ENCODE measurements around the gene STX11. TPM values are rescaled to one million over a fixed set of nuclear protein-coding genes. Genes with fewer than 3 reads are reported as not detected.

STX11 gene
- total and polyA plus RNA-seq, 10 of the 15 experiments (the other 5 are each of a cell fraction or from before 2014, with no cell fraction given), result 0.66 to 38.1 (median 19.8) TPM

DNA sequence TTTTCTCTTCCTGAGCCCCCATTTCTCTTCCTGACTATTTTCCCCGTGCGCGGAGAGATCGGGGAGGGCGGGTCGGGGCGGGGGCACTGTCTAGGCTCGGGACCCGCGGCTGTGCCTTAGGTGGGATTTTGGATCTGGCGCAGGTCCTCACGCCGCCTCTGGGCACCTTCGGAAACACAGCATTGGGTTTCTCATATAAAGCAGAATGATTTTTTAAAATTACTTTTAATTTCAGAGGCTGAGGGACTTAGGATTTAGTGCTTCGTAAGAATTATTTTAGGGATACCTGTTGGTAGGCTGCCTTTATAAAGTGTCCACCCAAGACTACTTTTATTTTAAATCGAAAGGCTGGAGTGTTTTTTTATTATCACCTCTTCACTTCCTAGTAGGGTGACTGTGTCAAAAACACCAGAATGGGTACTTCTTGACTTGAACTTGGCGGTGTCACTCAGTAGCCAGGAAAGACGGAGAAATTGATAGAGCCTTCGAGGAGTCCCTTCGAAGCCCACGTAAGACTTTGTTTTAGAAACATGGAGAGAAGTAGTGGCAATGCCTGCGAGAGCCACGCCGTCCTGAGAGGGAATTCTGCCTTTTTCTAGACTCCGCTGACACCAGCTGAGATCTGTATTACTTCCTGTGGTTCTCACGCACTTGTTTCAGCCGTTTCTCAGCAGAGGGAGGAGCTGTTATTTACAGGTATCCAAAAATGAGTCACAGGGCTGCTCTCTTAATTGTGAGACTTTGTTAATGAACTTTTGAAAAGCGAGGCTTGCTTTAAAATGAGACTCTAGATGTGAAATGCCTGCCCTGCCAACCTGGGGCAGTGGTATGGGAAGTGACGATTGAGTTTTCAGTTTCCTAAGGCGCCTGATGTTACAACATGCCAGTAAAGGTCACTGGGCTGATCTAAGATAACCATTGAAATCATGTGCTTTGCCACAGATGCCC, 667 bp downstream of the STX11 start (continued):
- TF ChIP-seq, protein P1, sequence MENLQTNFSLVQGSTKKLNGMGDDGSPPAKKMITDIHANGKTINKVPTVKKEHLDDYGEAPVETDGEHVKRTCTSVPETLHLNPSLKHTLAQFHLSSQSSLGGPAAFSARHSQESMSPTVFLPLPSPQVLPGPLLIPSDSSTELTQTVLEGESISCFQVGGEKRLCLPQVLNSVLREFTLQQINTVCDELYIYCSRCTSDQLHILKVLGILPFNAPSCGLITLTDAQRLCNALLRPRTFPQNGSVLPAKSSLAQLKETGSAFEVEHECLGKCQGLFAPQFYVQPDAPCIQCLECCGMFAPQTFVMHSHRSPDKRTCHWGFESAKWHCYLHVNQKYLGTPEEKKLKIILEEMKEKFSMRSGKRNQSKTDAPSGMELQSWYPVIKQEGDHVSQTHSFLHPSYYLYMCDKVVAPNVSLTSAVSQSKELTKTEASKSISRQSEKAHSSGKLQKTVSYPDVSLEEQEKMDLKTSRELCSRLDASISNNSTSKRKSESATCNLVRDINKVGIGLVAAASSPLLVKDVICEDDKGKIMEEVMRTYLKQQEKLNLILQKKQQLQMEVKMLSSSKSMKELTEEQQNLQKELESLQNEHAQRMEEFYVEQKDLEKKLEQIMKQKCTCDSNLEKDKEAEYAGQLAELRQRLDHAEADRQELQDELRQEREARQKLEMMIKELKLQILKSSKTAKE (IDR thresholded peaks at IDR 0.05; ENCODE audit: low read depth, poor library complexity, severe bottlenecking), result peak; percentile 88
- TF ChIP-seq, protein P2, sequence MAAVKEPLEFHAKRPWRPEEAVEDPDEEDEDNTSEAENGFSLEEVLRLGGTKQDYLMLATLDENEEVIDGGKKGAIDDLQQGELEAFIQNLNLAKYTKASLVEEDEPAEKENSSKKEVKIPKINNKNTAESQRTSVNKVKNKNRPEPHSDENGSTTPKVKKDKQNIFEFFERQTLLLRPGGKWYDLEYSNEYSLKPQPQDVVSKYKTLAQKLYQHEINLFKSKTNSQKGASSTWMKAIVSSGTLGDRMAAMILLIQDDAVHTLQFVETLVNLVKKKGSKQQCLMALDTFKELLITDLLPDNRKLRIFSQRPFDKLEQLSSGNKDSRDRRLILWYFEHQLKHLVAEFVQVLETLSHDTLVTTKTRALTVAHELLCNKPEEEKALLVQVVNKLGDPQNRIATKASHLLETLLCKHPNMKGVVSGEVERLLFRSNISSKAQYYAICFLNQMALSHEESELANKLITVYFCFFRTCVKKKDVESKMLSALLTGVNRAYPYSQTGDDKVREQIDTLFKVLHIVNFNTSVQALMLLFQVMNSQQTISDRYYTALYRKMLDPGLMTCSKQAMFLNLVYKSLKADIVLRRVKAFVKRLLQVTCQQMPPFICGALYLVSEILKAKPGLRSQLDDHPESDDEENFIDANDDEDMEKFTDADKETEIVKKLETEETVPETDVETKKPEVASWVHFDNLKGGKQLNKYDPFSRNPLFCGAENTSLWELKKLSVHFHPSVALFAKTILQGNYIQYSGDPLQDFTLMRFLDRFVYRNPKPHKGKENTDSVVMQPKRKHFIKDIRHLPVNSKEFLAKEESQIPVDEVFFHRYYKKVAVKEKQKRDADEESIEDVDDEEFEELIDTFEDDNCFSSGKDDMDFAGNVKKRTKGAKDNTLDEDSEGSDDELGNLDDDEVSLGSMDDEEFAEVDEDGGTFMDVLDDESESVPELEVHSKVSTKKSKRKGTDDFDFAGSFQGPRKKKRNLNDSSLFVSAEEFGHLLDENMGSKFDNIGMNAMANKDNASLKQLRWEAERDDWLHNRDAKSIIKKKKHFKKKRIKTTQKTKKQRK (IDR thresholded peaks at IDR 0.05; ENCODE audit: low read depth, low read length), result no peak
- peak; percentile 88 for TF ChIP-seq JUND (IDR thresholded peaks at IDR 0.05; ENCODE audit: low read depth, low read length)
- peak; percentile 62; the same call in 1 of the 3 replicates for TF ChIP-seq POU2F2 (IDR thresholded peaks at IDR 0.05; ENCODE audit: borderline replicate concordance, low read depth, low read length)
- peak; percentile 80 for TF ChIP-seq EED (IDR thresholded peaks at IDR 0.05; ENCODE audit: low read depth)
- TF ChIP-seq ZNF622 (IDR thresholded peaks at IDR 0.05), result no peak
- TF ChIP-seq WRNIP1 (IDR thresholded peaks at IDR 0.05; ENCODE audit: borderline replicate concordance, low read depth, low read length), result 0 out of 2 replicates have a peak, but pooled peaks have one; percentile 88
- TF ChIP-seq POLR2A (IDR thresholded peaks at IDR 0.05; ENCODE audit: low read depth, low read length), result peak; percentile 79
- TF ChIP-seq DPF2 (IDR thresholded peaks at IDR 0.05), result peak; percentile 94
- no peak for TF ChIP-seq EGR1 (IDR thresholded peaks at IDR 0.05; ENCODE audit: borderline replicate concordance in 1 of 2, low read depth in 2 of 2, low read length in 2 of 2)
- no peak for TF ChIP-seq ZNF217 (IDR thresholded peaks at IDR 0.05)
- 0 out of 2 replicates have a peak, but pooled peaks have one; percentile 23 for TF ChIP-seq TCF12 (IDR thresholded peaks at IDR 0.05; ENCODE audit: low read depth, low read length)
- peak; percentile 74 for TF ChIP-seq NFIC (IDR thresholded peaks at IDR 0.05; ENCODE audit: low read depth, low read length)
- TF ChIP-seq NR2F1 (conservative IDR thresholded peaks at IDR 0.05), result peak; percentile 83
- TF ChIP-seq, protein P3, sequence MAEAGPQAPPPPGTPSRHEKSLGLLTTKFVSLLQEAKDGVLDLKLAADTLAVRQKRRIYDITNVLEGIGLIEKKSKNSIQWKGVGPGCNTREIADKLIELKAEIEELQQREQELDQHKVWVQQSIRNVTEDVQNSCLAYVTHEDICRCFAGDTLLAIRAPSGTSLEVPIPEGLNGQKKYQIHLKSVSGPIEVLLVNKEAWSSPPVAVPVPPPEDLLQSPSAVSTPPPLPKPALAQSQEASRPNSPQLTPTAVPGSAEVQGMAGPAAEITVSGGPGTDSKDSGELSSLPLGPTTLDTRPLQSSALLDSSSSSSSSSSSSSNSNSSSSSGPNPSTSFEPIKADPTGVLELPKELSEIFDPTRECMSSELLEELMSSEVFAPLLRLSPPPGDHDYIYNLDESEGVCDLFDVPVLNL (IDR thresholded peaks at IDR 0.05; ENCODE audit: low read depth, low read length), result 0 out of 2 replicates have a peak, but pooled peaks have one; percentile 23
- 0 out of 2 replicates have a peak, but pooled peaks have one; percentile 90 for TF ChIP-seq STAT3 (IDR thresholded peaks at IDR 0.05; ENCODE audit: low read depth, low read length)
- TF ChIP-seq, protein P4, sequence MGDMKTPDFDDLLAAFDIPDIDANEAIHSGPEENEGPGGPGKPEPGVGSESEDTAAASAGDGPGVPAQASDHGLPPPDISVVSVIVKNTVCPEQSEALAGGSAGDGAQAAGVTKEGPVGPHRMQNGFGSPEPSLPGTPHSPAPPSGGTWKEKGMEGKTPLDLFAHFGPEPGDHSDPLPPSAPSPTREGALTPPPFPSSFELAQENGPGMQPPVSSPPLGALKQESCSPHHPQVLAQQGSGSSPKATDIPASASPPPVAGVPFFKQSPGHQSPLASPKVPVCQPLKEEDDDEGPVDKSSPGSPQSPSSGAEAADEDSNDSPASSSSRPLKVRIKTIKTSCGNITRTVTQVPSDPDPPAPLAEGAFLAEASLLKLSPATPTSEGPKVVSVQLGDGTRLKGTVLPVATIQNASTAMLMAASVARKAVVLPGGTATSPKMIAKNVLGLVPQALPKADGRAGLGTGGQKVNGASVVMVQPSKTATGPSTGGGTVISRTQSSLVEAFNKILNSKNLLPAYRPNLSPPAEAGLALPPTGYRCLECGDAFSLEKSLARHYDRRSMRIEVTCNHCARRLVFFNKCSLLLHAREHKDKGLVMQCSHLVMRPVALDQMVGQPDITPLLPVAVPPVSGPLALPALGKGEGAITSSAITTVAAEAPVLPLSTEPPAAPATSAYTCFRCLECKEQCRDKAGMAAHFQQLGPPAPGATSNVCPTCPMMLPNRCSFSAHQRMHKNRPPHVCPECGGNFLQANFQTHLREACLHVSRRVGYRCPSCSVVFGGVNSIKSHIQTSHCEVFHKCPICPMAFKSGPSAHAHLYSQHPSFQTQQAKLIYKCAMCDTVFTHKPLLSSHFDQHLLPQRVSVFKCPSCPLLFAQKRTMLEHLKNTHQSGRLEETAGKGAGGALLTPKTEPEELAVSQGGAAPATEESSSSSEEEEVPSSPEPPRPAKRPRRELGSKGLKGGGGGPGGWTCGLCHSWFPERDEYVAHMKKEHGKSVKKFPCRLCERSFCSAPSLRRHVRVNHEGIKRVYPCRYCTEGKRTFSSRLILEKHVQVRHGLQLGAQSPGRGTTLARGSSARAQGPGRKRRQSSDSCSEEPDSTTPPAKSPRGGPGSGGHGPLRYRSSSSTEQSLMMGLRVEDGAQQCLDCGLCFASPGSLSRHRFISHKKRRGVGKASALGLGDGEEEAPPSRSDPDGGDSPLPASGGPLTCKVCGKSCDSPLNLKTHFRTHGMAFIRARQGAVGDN (IDR thresholded peaks at IDR 0.05), result peak; percentile 78
- TF ChIP-seq ASH2L (IDR thresholded peaks at IDR 0.05; ENCODE audit: borderline replicate concordance, low read depth), result no peak

Measured in GM12878 (cell line).